ENCODE results near the gene SLC25A43.
A peak's percentile ranks its signal among the peaks of the same experiment; 100 is the strongest.
"Not testable (repeated sequence)": the region's sequence is repeated elsewhere in the genome, so short reads cannot be mapped to it uniquely, and the experiment has no call there.

The SLC25A43 gene

GRCh38 chrX:119410027-119410819 is 11.1 kb downstream of the SLC25A43 start:
- DNase-seq = no peak

DNA sequence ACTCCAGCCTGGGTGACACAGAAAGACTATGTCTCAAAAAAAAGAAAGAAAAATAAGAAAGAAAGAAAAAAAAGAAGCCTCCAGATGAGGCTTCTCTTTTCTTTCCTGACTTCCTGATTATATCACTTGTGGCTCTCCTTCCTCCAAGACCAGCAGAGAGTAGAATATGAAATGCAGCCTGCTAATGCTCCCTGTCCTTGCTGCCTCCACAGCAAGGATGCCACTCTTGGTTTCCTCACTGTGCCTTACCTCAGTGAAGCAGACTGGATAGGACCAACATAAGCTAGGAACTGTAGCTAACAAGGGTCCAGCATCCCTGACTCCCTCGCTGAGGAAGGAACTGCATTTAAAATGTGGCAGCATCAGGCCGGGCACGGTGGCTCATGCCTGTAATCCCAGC is 11.7 kb downstream of the SLC25A43 start:
- no peak for DNase-seq

DNA sequence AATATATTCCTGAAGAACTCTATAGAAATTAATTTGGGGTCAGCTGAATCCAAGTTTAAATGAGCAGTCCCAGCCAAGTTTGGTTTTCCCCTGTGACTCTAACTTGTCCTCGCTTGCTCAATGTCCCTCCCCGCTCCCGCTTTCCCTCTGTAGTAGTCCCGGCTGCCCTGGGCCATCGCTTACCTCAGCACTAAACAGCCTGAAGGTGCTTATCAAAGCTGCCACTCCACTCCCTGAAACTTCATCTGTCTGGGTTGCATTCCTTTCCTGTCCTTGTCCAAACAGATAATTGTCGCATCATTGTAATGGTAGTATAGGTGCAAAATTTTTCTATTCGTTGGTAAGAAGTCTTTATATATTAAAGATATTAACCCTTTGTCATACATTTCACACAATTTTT is 12.8 kb downstream of the SLC25A43 start:
- no peak for DNase-seq

DNA sequence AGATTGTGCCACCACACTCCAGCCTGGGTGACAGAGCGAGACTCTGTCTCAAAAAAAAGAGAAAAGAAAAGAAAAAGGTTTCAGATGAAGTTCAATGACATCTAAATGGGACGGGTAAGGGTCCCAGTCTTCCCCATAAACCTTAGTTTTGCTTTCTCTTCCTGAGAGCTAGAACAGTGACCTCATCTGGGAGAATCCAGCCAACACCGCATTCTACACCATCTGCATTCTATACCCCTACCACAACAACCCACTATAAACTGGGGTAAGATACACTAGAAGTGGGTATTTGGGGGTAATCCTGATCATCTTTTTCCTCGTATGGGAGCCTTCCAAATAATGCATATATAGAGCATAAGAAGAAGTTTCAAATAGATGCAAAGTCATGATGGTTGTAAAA is 18.2 kb downstream of the SLC25A43 start:
- no peak for DNase-seq

GRCh38 chrX:119417842-119418241 is 18.7 kb downstream of the SLC25A43 start:
- no peak for DNase-seq

- no peak for DNase-seq
These were observed 20.0 kb downstream of the SLC25A43 start for GRCh38 chrX:119419146-119419545.

- no peak for DNase-seq
These were observed 20.8 kb downstream of the SLC25A43 start for GRCh38 chrX:119419898-119420297.

GRCh38 chrX:119421016-119421705 is 22.0 kb downstream of the SLC25A43 start:
- DNase-seq = no peak

- peak in 1 of 2 donors; percentile 14 for DNase-seq
These were observed 24.5 kb downstream of the SLC25A43 start for GRCh38 chrX:119423631-119424030.

GRCh38 chrX:119424999-119425398 is 25.9 kb downstream of the SLC25A43 start:
- DNase-seq = no peak

GRCh38 chrX:119427024-119427794 is 28.1 kb downstream of the SLC25A43 start:
- DNase-seq = no peak

DNA sequence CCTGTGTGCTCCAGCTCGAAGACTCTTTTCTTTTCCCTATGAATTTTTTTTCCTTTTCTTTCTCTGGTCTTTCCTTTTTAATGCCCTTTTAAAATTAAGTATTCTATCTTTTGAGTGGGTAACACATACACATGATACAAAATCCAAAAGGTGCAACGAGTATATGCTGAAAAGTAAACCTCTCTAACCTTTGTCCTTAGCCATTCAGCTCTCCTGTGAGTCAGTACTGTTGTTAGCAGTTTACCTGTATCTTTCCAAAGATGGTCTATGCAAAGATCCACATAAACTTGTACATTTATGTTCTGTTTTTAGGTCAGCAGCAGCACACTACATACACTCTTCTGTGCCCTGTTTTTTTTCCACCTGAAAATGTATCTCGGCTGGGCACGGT is 28.7 kb downstream of the SLC25A43 start:
- DNase-seq = no peak

- no peak for DNase-seq
These were observed 30.3 kb downstream of the SLC25A43 start for GRCh38 chrX:119429471-119429870.

DNA sequence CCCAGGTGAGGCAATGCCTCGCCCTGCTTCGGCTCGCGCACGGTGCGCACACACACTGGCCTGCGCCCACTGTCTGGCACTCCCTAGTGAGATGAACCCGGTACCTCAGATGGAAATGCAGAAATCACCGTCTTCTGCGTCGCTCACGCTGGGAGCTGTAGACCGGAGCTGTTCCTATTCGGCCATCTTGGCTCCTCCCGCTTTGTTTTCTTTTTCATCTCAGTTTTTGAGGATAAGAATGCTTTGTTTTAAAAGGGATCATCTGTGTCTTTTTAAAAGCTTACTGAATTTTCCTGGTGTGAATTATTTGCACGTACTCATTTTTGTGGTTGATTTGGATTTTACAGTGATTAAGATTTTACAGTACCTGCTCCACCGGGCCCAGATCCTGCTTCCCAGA is 42.2 kb downstream of the SLC25A43 start:
- DNase-seq = not testable (repeated sequence)

DNA sequence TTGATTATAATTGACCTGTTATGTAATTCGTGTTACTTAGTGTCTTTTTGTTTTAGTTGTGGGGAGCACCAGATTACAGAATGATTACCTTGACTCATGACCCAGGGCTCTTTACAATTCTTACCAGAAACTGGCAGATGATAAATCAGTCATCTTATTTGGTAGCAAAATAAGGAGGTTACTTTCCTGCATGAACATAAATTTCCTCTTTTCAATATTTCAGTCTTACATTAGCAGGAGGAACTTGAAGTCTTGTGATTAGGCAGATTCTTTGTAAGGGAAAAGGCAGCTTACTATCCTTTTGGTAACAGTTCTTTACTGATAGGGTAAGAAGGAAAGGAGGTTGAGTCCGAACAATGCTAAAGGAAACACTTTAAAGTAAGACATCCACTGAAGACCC is 43.1 kb downstream of the SLC25A43 start:
- DNase-seq = no peak

DNA sequence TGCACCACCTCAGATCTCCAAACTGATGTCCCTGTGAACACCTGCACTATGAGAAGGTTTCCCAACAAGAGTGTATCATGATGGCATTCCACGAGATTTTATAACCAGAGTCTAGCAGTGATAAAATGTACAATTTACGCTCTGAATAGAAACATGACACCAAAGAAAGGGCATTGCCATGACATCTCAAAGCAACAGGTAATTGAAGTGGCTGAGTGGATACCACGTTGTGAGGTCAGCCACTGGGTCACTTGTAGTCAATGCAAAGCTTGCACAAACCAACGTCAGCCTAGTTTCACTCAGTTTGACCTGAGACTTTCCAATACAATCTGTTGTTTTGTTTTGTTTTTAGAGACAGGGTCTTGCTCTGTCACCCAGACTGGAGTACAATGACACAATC is 54.1 kb downstream of the SLC25A43 start:
- DNase-seq = no peak

DNA sequence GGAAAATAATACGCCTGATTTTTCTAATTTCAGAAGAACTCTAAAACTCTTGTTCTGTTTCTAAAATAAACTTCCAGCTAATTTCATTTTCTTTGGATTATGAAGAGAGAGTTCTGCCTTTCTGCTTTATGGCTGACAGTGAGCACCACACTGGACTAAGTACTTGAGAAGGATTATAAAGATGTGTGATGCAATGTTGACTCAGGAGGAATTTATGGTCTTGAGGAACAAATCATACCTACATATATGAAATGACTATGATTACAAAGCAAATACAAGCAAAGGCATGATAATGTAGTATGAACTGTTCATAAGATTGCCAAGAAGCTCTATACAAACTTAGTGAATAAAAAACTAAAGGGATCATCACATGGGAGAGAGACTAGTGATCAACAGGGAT is 56.1 kb downstream of the SLC25A43 start:
- no peak for DNase-seq

GRCh38 chrX:119459181-119459580 is 60.0 kb downstream of the SLC25A43 start:
- DNase-seq = no peak

- DNase-seq = no peak
These were observed 66.4 kb downstream of the SLC25A43 start for GRCh38 chrX:119465555-119465954.

DNA sequence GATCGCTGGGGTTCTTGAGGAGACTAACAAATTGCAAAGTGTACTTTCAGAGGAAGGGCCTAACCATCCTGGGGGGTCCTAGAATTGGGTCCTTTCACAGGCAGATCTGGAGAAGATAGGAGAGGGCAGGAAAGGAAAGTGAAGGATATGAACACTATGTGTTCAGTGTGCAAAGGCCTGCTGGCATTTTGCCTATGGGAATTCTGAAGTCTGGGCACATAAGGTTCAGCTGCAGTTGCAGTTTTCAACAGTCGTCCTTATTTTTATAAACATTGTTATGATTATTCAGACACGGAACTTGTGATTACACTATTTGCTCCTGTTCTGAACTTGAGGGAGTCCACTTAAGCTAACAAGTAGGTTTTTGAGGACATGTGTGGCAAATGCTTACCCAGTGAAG is 67.8 kb downstream of the SLC25A43 start:
- no peak for DNase-seq

DNA sequence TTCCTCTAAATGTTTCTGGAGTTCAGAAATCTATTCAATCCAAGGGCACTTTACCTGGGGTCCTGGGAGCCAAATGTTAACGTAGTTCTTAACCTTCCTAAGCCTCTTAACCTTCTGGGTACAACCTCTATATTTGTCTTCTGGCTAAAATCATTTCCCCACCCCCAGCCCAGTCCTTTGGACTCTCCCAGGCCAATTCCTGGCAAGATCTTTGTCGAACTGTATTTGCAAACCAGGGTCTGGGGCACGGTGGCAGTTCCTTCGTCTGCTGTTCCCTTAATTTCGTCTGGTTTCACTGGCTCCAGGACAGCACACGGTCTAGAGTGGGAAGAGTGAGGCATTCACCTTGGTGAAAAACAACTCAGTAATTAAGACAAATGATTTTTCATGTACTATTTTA is 68.3 kb downstream of the SLC25A43 start:
- DNase-seq = no peak

DNA sequence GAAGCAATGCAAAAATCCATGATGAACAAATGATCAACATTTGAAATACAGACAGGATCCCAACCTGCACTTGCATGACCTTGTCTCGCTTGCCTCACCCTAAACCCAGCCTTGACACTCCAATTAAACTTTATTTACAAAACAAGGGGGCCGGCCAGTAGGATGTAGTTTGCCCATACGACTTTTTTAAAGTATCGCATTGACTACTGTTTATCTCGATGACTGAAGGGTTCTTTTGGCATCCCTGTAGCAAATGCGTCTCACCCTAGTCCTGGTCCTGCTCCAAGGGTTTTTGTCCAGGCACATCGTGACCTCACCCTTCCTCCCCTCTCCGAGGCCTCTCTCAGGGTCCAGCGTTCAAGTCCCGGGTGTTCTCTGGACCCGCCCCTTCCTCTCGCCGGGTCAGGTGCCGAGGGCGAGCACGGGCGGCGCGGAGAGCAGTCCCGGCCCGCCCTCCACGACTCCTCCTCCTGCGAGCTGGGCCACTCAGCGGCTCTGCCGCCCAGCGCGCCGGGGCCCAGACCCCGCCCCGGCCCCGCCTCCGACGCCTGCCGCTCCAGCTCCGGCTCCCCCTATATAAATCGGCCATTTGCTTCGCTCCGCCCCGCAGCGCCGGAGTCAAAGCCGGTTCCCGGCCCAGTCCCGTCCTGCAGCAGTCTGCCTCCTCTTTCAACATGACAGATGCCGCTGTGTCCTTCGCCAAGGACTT is 68.9 kb downstream of the SLC25A43 start, which contains the start of gene SLC25A5:
Gene SLC25A5, plus strand, starts transcription at position 603 of the 709 bp plus-strand sequence. Its CDS starts 72 bp downstream, at position 675.
- DNase-seq = peak; percentile 65 to 70

All from stimulated activated CD4-positive, alpha-beta T cell treated with anti-CD3 and anti-CD28 coated beads, Interleukin-2, amount 100 ng/mL, for 48 hours (primary cell).